ENCODE measurements around the gene CRIM1. TPM values are rescaled to one million over a fixed set of nuclear protein-coding genes. Genes with fewer than 3 reads are reported as not detected.

CRIM1 gene
- total RNA-seq, 1 experiment from 2014 or later: 46.5 TPM

- H3K9me3 ChIP-seq (ENCODE audit: low read depth, low read length, poor library complexity, severe bottlenecking): no peaks in the 10 kb centered on the region
- POLR2A ChIA-PET (ENCODE audit: low non-redundant PET): no interaction called here
- no peak for TF ChIP-seq EZH2 (IDR thresholded peaks at IDR 0.05; ENCODE audit: borderline replicate concordance, low read depth, low read length, poor library complexity, severe bottlenecking)
- TF ChIP-seq CTCF (conservative IDR thresholded peaks at IDR 0.05; ENCODE audit: low read depth, low read length): no peak
- peaks cover 16% of the 10 kb centered on the region for H3K4me1 ChIP-seq (ENCODE audit: insufficient read depth, low read length, poor library complexity, severe bottlenecking)
- H3K27me3 ChIP-seq (replicated peaks; ENCODE audit: insufficient read depth, low read depth, low read length, poor library complexity): no peaks in the 10 kb centered on the region
- no peaks in the 10 kb centered on the region for H3K36me3 ChIP-seq (ENCODE audit: insufficient read depth, low read length, poor library complexity, severe bottlenecking)
- intact Hi-C loops (cut with micrococcal nuclease; ENCODE audit: unreplicated experiment): no loop called here
- no peak overlapping the region for H3K4me3 ChIP-seq (ENCODE audit: low read depth, low read length, poor library complexity, severe bottlenecking)
- no peak for DNase-seq (ENCODE audit: low spot score)
- no TSS peak for BruUV-seq (replicated peaks)
- CTCF ChIA-PET: no interaction called here
- H3K27ac ChIP-seq (ENCODE audit: low read depth, low read length, poor library complexity, severe bottlenecking): no peak overlapping the region
Measured at GRCh38 chr2:36420569-36421181, 65.1 kb downstream of the CRIM1 start.

GRCh38 chr2:36421379-36421778, 65.8 kb downstream of the CRIM1 start:
- ChIA-PET CTCF (no interaction called here), POLR2A (ENCODE audit: low non-redundant PET) (no interaction called here)
- BruUV-seq (replicated peaks): no TSS peak
- Histone ChIP-seq H3K9me3 (ENCODE audit: low read depth, low read length, poor library complexity, severe bottlenecking) (no peaks in the 10 kb centered on the region), H3K36me3 (ENCODE audit: insufficient read depth, low read length, poor library complexity, severe bottlenecking) (no peaks in the 10 kb centered on the region), H3K27ac (ENCODE audit: low read depth, low read length, poor library complexity, severe bottlenecking) (no peak overlapping the region), H3K4me1 (ENCODE audit: insufficient read depth, low read length, poor library complexity, severe bottlenecking) (peaks cover 16% of the 10 kb centered on the region), H3K27me3 (replicated peaks; ENCODE audit: insufficient read depth, low read depth, low read length, poor library complexity) (no peaks in the 10 kb centered on the region), H3K4me3 (ENCODE audit: low read depth, low read length, poor library complexity, severe bottlenecking) (no peak overlapping the region)
- intact Hi-C loops (cut with micrococcal nuclease; ENCODE audit: unreplicated experiment): no loop called here
- TF ChIP-seq EZH2 (IDR thresholded peaks at IDR 0.05; ENCODE audit: borderline replicate concordance, low read depth, low read length, poor library complexity, severe bottlenecking) (no peak), CTCF (conservative IDR thresholded peaks at IDR 0.05; ENCODE audit: low read depth, low read length) (no peak)
- DNase-seq (ENCODE audit: low spot score): no peak

GRCh38 chr2:36423172-36423571, 67.6 kb downstream of the CRIM1 start:
- intact Hi-C loops (cut with micrococcal nuclease; ENCODE audit: unreplicated experiment): no loop called here
- Histone ChIP-seq H3K27me3 (replicated peaks; ENCODE audit: insufficient read depth, low read depth, low read length, poor library complexity) (no peaks in the 10 kb centered on the region), H3K9me3 (ENCODE audit: low read depth, low read length, poor library complexity, severe bottlenecking) (no peaks in the 10 kb centered on the region), H3K27ac (ENCODE audit: low read depth, low read length, poor library complexity, severe bottlenecking) (no peak overlapping the region), H3K4me3 (ENCODE audit: low read depth, low read length, poor library complexity, severe bottlenecking) (no peak overlapping the region), H3K4me1 (ENCODE audit: insufficient read depth, low read length, poor library complexity, severe bottlenecking) (peaks cover 11% of the 10 kb centered on the region), H3K36me3 (ENCODE audit: insufficient read depth, low read length, poor library complexity, severe bottlenecking) (no peaks in the 10 kb centered on the region)
- BruUV-seq (replicated peaks): no TSS peak
- TF ChIP-seq EZH2 (IDR thresholded peaks at IDR 0.05; ENCODE audit: borderline replicate concordance, low read depth, low read length, poor library complexity, severe bottlenecking): no peak
- no peak for TF ChIP-seq CTCF (conservative IDR thresholded peaks at IDR 0.05; ENCODE audit: low read depth, low read length)
- ChIA-PET CTCF (no interaction called here), POLR2A (ENCODE audit: low non-redundant PET) (no interaction called here)
- DNase-seq (ENCODE audit: low spot score): no peak

Data from A673 (cell line).